Peyer's patch (tissue), 4 donors: Measurements from ENCODE around the gene ITPR1. TPM values are rescaled to one million over a fixed set of nuclear protein-coding genes. Genes with fewer than 3 reads are reported as not detected.

ENCODE experiments used
- DNase-seq, 3 donors: peaks; one replicate each; pipeline ENCODE4 v3.0.0-alpha.2; 2017 to 2019
- H3K27ac ChIP-seq, 4 donors: fragments of 200-600 bp; sonication (generic); one replicate each; pipeline ENCODE4 v1.5.1; 2016 to 2019
- H3K27me3 ChIP-seq, 2 donors: fragments of 200-600 bp; sonication (generic); one replicate each; pipeline ENCODE4 v1.5.1; 2019
- H3K36me3 ChIP-seq, 3 donors: fragments of 200-600 bp; sonication (generic); one replicate each; pipeline ENCODE4 v1.5.1; 2016 to 2019
- H3K4me1 ChIP-seq, 4 donors: fragments of 200-600 bp; sonication (generic); one replicate each; pipeline ENCODE4 v1.5.1; 2016 to 2019
- H3K4me3 ChIP-seq, 4 donors: fragments of 200-600 bp; sonication (generic); 1 replicate in 3 of 4; 2 replicates in 1 of 4; pipeline ENCODE4 v1.5.1; 2016 to 2019; ENCODE audit warnings: mild to moderate bottlenecking in 1 of 4
- H3K9me3 ChIP-seq, 4 donors: fragments of 200-600 bp; sonication (generic); one replicate each; pipeline ENCODE4 v1.5.1; 2016 to 2019; ENCODE audit warnings: mild to moderate bottlenecking in 1 of 4
- CTCF ChIP-seq, 6 experiments: fragments of 450-650 bp in 4 of 6; fragments of 200-600 bp in 2 of 6; sonication (generic) in 1 of 6; IDR thresholded peaks; one replicate each; pipeline ENCODE4 v1.5.1; 2017 to 2019; ENCODE audit warnings: antibody characterized with exemption in 6 of 6, mild to moderate bottlenecking in 3 of 6, moderate library complexity in 1 of 6
- POLR2A ChIP-seq, 2 donors: fragments of 450-650 bp; IDR thresholded peaks; one replicate each; pipeline ENCODE4 v1.5.1; 2017; ENCODE audit warnings: antibody characterized with exemption in 2 of 2, mild to moderate bottlenecking in 2 of 2, moderate library complexity in 2 of 2
- total RNA-seq, 4 donors: library from RNA; depleted of rRNA; stranded (reverse); fragments of >200 nt; gene quantifications; one replicate each; pipeline ENCODE4 v1.1.0, GENCODE V29; 2016

Gene ITPR1
- total RNA-seq, 4 donors from 2014 or later: 13.3 to 142 (median 22.7) TPM

GRCh38 chr3:4806535-4807108, 313.5 kb downstream of the ITPR1 start:
- peaks cover 0 to 10% (median 0%) of the 10 kb centered on the region in 3 donors for H3K36me3 ChIP-seq

GRCh38 chr3:4807381-4808280, 314.5 kb downstream of the ITPR1 start:
- no peaks in the 10 kb centered on the region for H3K27me3 ChIP-seq
- peaks cover 0 to 10% (median 0%) of the 10 kb centered on the region in 3 donors for H3K36me3 ChIP-seq
- H3K9me3 ChIP-seq: no peaks in the 10 kb centered on the region
- H3K4me1 ChIP-seq: no peaks in the 10 kb centered on the region
- no peak for TF ChIP-seq POLR2A (IDR thresholded peaks at IDR 0.05)
- no peak for TF ChIP-seq CTCF (IDR thresholded peaks at IDR 0.05)
- no peak overlapping the region for H3K27ac ChIP-seq
- no peak for DNase-seq
- H3K4me3 ChIP-seq: no peak overlapping the region

More at GRCh38 chr3:4806535-4807108, 313.5 kb downstream of the ITPR1 start:
- Histone ChIP-seq H3K4me1 (no peaks in the 10 kb centered on the region), H3K4me3 (no peak overlapping the region), H3K27ac (no peak overlapping the region), H3K27me3 (no peaks in the 10 kb centered on the region), H3K9me3 (no peaks in the 10 kb centered on the region)
- no peak for DNase-seq
- TF ChIP-seq POLR2A (IDR thresholded peaks at IDR 0.05) (no peak), CTCF (IDR thresholded peaks at IDR 0.05) (no peak)

- Histone ChIP-seq H3K9me3 (no peaks in the 10 kb centered on the region), H3K4me1 (no peaks in the 10 kb centered on the region), H3K36me3 (peaks cover 0 to 10% (median 0%) of the 10 kb centered on the region in 3 donors), H3K4me3 (no peak overlapping the region), H3K27me3 (no peaks in the 10 kb centered on the region), H3K27ac (no peak overlapping the region)
- DNase-seq: no peak
- TF ChIP-seq CTCF (IDR thresholded peaks at IDR 0.05) (no peak), POLR2A (IDR thresholded peaks at IDR 0.05) (no peak)
Observed at GRCh38 chr3:4808637-4809036, 315.5 kb downstream of the ITPR1 start.

- Histone ChIP-seq H3K9me3 (no peaks in the 10 kb centered on the region), H3K4me3 (no peak overlapping the region), H3K36me3 (peaks cover 0 to 6% (median 0%) of the 10 kb centered on the region in 3 donors), H3K27ac (no peak overlapping the region), H3K4me1 (no peaks in the 10 kb centered on the region), H3K27me3 (no peaks in the 10 kb centered on the region)
- TF ChIP-seq POLR2A (IDR thresholded peaks at IDR 0.05): no peak
- TF ChIP-seq CTCF (IDR thresholded peaks at IDR 0.05): no peak
- DNase-seq: no peak
Observed at GRCh38 chr3:4809922-4810321, 316.8 kb downstream of the ITPR1 start.

GRCh38 chr3:4812591-4812990, 319.4 kb downstream of the ITPR1 start:
- no peak for DNase-seq
- no peaks in the 10 kb centered on the region for H3K9me3 ChIP-seq
- H3K4me3 ChIP-seq: no peak overlapping the region
- no peaks in the 10 kb centered on the region for H3K4me1 ChIP-seq
- no peaks in the 10 kb centered on the region for H3K27me3 ChIP-seq
- no peak for TF ChIP-seq CTCF (IDR thresholded peaks at IDR 0.05)
- TF ChIP-seq POLR2A (IDR thresholded peaks at IDR 0.05): no peak
- no peak overlapping the region for H3K27ac ChIP-seq
- no peaks in the 10 kb centered on the region for H3K36me3 ChIP-seq
